ENCODE measurements around the gene TPM3. TPM values are rescaled to one million over a fixed set of nuclear protein-coding genes. Genes with fewer than 3 reads are reported as not detected.

TPM3 gene
- total and polyA plus RNA-seq, 9 of the 15 experiments (the other 6 are each of a cell fraction or from before 2014, with no cell fraction given) = 202 to 604 (median 421) TPM

DNA sequence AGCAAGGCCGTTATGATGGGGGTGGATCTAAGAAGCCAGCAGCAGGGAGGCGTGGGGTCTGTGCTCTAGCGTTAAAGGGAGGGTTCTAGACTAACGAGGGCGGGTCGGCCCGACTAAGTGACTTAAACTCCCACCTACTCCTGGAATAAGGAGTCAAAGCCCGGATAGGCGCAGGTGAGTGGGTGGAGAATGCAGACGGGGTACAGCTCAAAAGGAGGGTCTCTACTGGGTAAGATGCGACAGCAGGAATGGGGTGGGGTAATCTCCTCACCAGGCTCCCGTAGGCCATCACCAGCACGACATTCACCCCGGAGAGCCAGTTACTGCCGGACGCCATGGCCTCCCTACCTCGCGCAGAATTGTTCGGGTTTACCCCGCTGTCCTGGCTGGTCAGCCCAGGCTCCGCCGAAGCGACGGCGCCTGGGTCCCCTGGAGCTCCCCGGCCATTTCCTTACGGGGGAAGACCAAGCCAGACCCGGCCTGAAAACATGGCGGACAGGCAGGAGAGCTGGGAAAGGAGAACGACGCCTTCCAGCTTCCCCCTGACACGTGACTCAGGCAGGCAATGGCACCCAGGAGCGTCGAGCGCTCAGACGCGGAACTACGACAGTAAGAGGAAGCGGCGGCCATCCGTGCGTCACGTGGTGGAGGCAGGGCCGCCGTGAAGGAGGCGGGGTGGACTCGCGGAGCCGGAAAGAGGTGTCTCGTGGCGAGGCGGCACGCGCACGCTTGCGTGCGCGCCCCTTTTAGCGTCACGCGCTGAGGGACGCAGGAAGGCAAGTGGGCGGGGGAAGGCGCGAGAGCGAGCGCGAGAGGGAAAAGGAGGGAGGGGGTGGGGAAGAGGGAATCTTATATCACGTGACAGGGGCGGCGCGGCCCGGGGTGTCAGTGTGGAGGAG is 28.4 kb upstream of the TPM3 start, which contains the start of gene UBAP2L (continued):
- TF ChIP-seq, protein P1, sequence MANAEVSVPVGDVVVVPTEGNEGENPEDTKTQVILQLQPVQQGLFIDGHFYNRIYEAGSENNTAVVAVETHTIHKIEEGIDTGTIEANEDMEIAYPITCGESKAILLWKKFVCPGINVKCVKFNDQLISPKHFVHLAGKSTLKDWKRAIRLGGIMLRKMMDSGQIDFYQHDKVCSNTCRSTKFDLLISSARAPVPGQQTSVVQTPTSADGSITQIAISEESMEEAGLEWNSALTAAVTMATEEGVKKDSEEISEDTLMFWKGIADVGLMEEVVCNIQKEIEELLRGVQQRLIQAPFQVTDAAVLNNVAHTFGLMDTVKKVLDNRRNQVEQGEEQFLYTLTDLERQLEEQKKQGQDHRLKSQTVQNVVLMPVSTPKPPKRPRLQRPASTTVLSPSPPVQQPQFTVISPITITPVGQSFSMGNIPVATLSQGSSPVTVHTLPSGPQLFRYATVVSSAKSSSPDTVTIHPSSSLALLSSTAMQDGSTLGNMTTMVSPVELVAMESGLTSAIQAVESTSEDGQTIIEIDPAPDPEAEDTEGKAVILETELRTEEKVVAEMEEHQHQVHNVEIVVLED (CRISPR knock-in tag; IDR thresholded peaks at IDR 0.05) = peak; percentile 98
- TF ChIP-seq HSF4 (CRISPR knock-in tag; IDR thresholded peaks at IDR 0.05; ENCODE audit: borderline replicate concordance) = no peak
- TF ChIP-seq FOSL1 (tag; conservative IDR thresholded peaks at IDR 0.05) = peak; percentile 58; the same call in 1 of the 2 replicates
- TF ChIP-seq, protein P2, sequence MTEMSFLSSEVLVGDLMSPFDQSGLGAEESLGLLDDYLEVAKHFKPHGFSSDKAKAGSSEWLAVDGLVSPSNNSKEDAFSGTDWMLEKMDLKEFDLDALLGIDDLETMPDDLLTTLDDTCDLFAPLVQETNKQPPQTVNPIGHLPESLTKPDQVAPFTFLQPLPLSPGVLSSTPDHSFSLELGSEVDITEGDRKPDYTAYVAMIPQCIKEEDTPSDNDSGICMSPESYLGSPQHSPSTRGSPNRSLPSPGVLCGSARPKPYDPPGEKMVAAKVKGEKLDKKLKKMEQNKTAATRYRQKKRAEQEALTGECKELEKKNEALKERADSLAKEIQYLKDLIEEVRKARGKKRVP (CRISPR knock-in tag; IDR thresholded peaks at IDR 0.05) = peak; percentile 5; the same call in 1 of the 2 replicates
- TF ChIP-seq SPI1 (IDR thresholded peaks at IDR 0.05; ENCODE audit: borderline replicate concordance, low read depth, low read length) = peak; percentile 93
- TF ChIP-seq, protein P3, sequence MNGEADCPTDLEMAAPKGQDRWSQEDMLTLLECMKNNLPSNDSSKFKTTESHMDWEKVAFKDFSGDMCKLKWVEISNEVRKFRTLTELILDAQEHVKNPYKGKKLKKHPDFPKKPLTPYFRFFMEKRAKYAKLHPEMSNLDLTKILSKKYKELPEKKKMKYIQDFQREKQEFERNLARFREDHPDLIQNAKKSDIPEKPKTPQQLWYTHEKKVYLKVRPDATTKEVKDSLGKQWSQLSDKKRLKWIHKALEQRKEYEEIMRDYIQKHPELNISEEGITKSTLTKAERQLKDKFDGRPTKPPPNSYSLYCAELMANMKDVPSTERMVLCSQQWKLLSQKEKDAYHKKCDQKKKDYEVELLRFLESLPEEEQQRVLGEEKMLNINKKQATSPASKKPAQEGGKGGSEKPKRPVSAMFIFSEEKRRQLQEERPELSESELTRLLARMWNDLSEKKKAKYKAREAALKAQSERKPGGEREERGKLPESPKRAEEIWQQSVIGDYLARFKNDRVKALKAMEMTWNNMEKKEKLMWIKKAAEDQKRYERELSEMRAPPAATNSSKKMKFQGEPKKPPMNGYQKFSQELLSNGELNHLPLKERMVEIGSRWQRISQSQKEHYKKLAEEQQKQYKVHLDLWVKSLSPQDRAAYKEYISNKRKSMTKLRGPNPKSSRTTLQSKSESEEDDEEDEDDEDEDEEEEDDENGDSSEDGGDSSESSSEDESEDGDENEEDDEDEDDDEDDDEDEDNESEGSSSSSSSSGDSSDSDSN (IDR thresholded peaks at IDR 0.05; ENCODE audit: borderline replicate concordance in 1 of 2, low read depth in 2 of 2, low read length in 2 of 2) = peak in 1 of 2 experiments; percentile 90; a peak in 2 of 4 replicates
- TF ChIP-seq ZNF212 (CRISPR knock-in tag; IDR thresholded peaks at IDR 0.05) = peak; percentile 14; the same call in 1 of the 2 replicates
- TF ChIP-seq PURB (CRISPR knock-in tag; IDR thresholded peaks at IDR 0.05; ENCODE audit: low read depth) = no peak
- TF ChIP-seq, protein P4, sequence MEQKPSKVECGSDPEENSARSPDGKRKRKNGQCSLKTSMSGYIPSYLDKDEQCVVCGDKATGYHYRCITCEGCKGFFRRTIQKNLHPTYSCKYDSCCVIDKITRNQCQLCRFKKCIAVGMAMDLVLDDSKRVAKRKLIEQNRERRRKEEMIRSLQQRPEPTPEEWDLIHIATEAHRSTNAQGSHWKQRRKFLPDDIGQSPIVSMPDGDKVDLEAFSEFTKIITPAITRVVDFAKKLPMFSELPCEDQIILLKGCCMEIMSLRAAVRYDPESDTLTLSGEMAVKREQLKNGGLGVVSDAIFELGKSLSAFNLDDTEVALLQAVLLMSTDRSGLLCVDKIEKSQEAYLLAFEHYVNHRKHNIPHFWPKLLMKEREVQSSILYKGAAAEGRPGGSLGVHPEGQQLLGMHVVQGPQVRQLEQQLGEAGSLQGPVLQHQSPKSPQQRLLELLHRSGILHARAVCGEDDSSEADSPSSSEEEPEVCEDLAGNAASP (IDR thresholded peaks at IDR 0.05) = no peak
- no peak for TF ChIP-seq SMAD1 (IDR thresholded peaks at IDR 0.05; ENCODE audit: low read depth, low read length, partially characterized antibody)
- no peak for TF ChIP-seq RBM22 (IDR thresholded peaks at IDR 0.05; ENCODE audit: low read depth, low read length, poor library complexity, severe bottlenecking)
- no peak for TF ChIP-seq TCF7 (IDR thresholded peaks at IDR 0.05; ENCODE audit: borderline replicate concordance)
- TF ChIP-seq RFX5 (IDR thresholded peaks at IDR 0.05; ENCODE audit: low read depth, low read length) = no peak
- TF ChIP-seq, protein P5, sequence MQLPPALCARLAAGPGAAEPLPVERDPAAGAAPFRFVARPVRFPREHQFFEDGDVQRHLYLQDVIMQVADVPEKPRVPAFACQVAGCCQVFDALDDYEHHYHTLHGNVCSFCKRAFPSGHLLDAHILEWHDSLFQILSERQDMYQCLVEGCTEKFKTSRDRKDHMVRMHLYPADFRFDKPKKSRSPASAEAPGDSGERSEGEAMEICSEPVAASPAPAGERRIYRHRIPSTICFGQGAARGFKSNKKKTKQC (CRISPR knock-in tag; IDR thresholded peaks at IDR 0.05) = 0 out of 2 replicates have a peak, but pooled peaks have one; percentile 26
- TF ChIP-seq FIP1L1 (IDR thresholded peaks at IDR 0.05; ENCODE audit: low read depth, low read length, poor library complexity, severe bottlenecking) = peak; percentile 14
- TF ChIP-seq BCL6 (CRISPR knock-in tag; IDR thresholded peaks at IDR 0.05) = no peak
- TF ChIP-seq NCOR1 (IDR thresholded peaks at IDR 0.05) = peak; percentile 34
- no peak for TF ChIP-seq MED1 (CRISPR knock-in tag; IDR thresholded peaks at IDR 0.05; ENCODE audit: borderline replicate concordance)
- peak; percentile 90 for TF ChIP-seq ELF4 (CRISPR knock-in tag; IDR thresholded peaks at IDR 0.05)
- no peak for TF ChIP-seq ETS2 (tag; IDR thresholded peaks at IDR 0.05; ENCODE audit: borderline replicate concordance, poor library complexity, severe bottlenecking)

Data from K562 (cell line).